GM06990 (cell line): Measurements from ENCODE around the gene CRTAC1.

Experiments used
- DNase-seq: peaks from one replicate; pipeline ENCODE4 v3.0.0-alpha.2; 2011; ENCODE audit not compliant: insufficient read length; ENCODE audit errors: extremely low read depth
- H3K27me3 ChIP-seq: replicated peaks from 2 replicates; pipeline ENCODE4 v1.6.0; 2011; ENCODE audit warnings: low read length; ENCODE audit not compliant: control insufficient read depth, insufficient read depth
- H3K36me3 ChIP-seq: 2 replicates; pipeline ENCODE4 v1.5.1; 2011; ENCODE audit warnings: low read length; ENCODE audit not compliant: control insufficient read depth, insufficient read depth
- H3K4me3 ChIP-seq: replicated peaks from 2 replicates; pipeline ENCODE4 v1.5.1; 2011; ENCODE audit warnings: low read depth, mild to moderate bottlenecking, control low read depth, low read length
- TF ChIP-seq, protein P1 (sequence below): IDR thresholded peaks from 2 replicates; pipeline ENCODE4 v1.5.1; 2011; ENCODE audit warnings: low read length, control low read depth, mild to moderate bottlenecking, inconsistent platforms; ENCODE audit not compliant: insufficient read depth, poor library complexity, severe bottlenecking

Gene CRTAC1

GRCh38 chr10:97875391-97875790, 155.0 kb downstream of the CRTAC1 start:
- Histone ChIP-seq H3K4me3 (no peak overlapping the region), H3K36me3 (no peaks in the 10 kb centered on the region), H3K27me3 (no peaks in the 10 kb centered on the region; the same call in 1 of the 2 replicates)
- DNase-seq: no peak
- TF ChIP-seq, protein P1, sequence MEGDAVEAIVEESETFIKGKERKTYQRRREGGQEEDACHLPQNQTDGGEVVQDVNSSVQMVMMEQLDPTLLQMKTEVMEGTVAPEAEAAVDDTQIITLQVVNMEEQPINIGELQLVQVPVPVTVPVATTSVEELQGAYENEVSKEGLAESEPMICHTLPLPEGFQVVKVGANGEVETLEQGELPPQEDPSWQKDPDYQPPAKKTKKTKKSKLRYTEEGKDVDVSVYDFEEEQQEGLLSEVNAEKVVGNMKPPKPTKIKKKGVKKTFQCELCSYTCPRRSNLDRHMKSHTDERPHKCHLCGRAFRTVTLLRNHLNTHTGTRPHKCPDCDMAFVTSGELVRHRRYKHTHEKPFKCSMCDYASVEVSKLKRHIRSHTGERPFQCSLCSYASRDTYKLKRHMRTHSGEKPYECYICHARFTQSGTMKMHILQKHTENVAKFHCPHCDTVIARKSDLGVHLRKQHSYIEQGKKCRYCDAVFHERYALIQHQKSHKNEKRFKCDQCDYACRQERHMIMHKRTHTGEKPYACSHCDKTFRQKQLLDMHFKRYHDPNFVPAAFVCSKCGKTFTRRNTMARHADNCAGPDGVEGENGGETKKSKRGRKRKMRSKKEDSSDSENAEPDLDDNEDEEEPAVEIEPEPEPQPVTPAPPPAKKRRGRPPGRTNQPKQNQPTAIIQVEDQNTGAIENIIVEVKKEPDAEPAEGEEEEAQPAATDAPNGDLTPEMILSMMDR: no peak

DNA sequence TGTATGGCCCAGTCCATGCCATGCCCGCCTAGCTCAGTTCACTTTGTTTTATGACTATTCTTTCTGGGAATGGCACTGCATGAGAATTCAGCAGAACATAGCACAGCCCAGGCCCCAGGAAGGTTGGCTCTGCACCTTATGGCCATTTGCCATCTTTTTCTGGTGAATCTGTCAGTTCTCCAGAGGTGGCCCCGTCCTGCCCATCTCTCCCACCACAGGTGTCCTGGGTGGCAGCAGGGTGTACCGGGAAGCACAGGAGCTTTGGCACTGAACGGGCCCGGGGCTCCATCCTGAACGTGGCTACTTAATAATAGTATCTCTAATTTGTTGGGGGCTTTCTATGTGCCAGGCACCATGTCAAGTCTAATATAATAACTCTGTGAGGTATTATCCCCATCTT, 156.1 kb downstream of the CRTAC1 start:
- TF ChIP-seq, protein P1: no peak
- H3K27me3 ChIP-seq: no peaks in the 10 kb centered on the region; the same call in 1 of the 2 replicates

DNA sequence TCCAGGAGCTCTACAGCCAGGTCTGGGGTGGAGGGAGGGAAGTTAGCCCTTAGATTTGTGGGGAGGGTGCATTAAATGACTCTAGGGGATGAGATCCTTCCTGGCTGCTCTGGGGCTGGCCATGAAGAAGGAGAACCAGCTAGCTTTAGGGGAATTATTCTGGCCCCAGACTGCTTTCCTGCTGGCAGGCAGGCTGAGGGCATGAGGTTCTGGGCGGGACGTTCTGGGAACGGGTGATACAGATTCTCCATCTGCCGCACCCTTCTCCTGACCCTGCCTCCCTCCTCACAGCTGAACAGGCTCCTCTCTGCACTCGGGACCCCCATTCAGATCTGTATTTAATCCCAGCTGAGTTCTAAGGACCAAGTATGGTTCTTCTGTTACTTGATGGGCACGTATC, 156.9 kb downstream of the CRTAC1 start:
- DNase-seq: no peak
- TF ChIP-seq, protein P1: no peak
- Histone ChIP-seq H3K4me3 (no peak overlapping the region), H3K36me3 (no peaks in the 10 kb centered on the region), H3K27me3 (no peaks in the 10 kb centered on the region; the same call in 1 of the 2 replicates)

More for the DNA sequence above, 156.1 kb downstream of the CRTAC1 start:
- no peak for DNase-seq
- Histone ChIP-seq H3K4me3 (no peak overlapping the region), H3K36me3 (no peaks in the 10 kb centered on the region)

- Histone ChIP-seq H3K27me3 (peaks cover 2% of the 10 kb centered on the region), H3K4me3 (no peak overlapping the region), H3K36me3 (no peaks in the 10 kb centered on the region)
- TF ChIP-seq, protein P1: no peak
- DNase-seq: no peak
These were observed 159.4 kb downstream of the CRTAC1 start for GRCh38 chr10:97870990-97871389.

- Histone ChIP-seq H3K27me3 (peaks cover 2% of the 10 kb centered on the region), H3K36me3 (no peaks in the 10 kb centered on the region), H3K4me3 (no peak overlapping the region)
- TF ChIP-seq, protein P1: peak; percentile 74
- peak; percentile 44 for DNase-seq
These were observed 161.1 kb downstream of the CRTAC1 start for GRCh38 chr10:97869091-97870042.
